Measurements from ENCODE around the gene CLCN7. TPM values are rescaled to one million over a fixed set of nuclear protein-coding genes. Genes with fewer than 3 reads are reported as not detected.

CLCN7 gene
- total and polyA plus RNA-seq, 2 donors (not counting 3 experiments of a cell fraction or from before 2014, with no cell fraction given): 59.8 to 94.9 TPM

DNA sequence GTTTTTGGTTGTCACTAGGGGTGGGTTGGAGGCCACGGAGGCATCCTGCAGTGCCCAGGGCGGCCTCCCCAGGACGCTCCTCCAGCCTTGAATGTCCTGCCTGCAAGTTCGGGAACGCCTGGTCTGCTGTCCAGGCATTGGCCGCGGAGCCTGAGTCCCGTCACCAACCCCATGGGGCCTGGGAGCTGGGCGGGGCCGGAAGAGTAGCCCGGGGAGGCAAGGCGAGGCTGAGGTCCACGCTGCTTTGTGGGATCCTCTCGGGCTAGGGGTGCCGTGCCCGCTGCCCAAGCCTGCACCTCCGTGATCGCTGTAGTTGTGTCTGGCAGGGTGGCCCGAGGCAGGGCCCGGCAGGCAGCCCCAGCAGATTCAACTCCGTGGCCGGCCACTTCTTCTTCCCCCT lies 31.1 kb upstream of the CLCN7 start:
- no peak overlapping the region for H3K4me2 ChIP-seq (ENCODE audit: insufficient read depth, low read length)
- H3K9ac ChIP-seq (replicated peaks; ENCODE audit: extremely low read depth, insufficient read depth, low read length): no peak overlapping the region
- H2AFZ ChIP-seq (ENCODE audit: low read depth, low read length): no peak overlapping the region
- POLR2A ChIA-PET: no interaction called here
- DNase-seq (ENCODE audit: low read depth, low spot score) (no peak), FAIRE-seq (no peak)
- no peaks in the 10 kb centered on the region for H3K9me3 ChIP-seq (replicated peaks; ENCODE audit: control insufficient read depth, insufficient read depth, low read length)
- no peak overlapping the region for H3K4me3 ChIP-seq (replicated peaks in 1 of 3; ENCODE audit: insufficient read depth in 1 of 3, low read depth in 1 of 3, low read length in 3 of 3)
- dilution Hi-C loops (cut with MboI; ENCODE audit: extremely low pct_ligation_motif_present, low sequenced_read_pairs) (no loop called here), intact Hi-C loops (cut with micrococcal nuclease) (no loop called here)
- no peaks in the 10 kb centered on the region for H3K4me1 ChIP-seq (ENCODE audit: control insufficient read depth, extremely low read depth, insufficient read depth, low read length)
- H4K20me1 ChIP-seq (replicated peaks; ENCODE audit: control insufficient read depth, extremely low read depth, insufficient read depth, low read length): no peaks in the 10 kb centered on the region
- H3K27me3 ChIP-seq (ENCODE audit: control insufficient read depth in 2 of 2, insufficient read depth in 2 of 2, low read length in 2 of 2): no peaks in the 10 kb centered on the region
- CTCF ChIA-PET: no interaction called here
- no peak overlapping the region for H3K27ac ChIP-seq (ENCODE audit: insufficient read depth, low read depth, low read length)
- TF ChIP-seq, protein P1, sequence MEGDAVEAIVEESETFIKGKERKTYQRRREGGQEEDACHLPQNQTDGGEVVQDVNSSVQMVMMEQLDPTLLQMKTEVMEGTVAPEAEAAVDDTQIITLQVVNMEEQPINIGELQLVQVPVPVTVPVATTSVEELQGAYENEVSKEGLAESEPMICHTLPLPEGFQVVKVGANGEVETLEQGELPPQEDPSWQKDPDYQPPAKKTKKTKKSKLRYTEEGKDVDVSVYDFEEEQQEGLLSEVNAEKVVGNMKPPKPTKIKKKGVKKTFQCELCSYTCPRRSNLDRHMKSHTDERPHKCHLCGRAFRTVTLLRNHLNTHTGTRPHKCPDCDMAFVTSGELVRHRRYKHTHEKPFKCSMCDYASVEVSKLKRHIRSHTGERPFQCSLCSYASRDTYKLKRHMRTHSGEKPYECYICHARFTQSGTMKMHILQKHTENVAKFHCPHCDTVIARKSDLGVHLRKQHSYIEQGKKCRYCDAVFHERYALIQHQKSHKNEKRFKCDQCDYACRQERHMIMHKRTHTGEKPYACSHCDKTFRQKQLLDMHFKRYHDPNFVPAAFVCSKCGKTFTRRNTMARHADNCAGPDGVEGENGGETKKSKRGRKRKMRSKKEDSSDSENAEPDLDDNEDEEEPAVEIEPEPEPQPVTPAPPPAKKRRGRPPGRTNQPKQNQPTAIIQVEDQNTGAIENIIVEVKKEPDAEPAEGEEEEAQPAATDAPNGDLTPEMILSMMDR (IDR thresholded peaks at IDR 0.05; ENCODE audit: extremely low read depth in 1 of 2, insufficient read depth in 1 of 2, low read depth in 1 of 2, low read length in 2 of 2): no peak
- TF ChIP-seq POLR2A (IDR thresholded peaks at IDR 0.05; ENCODE audit: low read depth, low read length): no peak
- no peak for TF ChIP-seq FOS (IDR thresholded peaks at IDR 0.05; ENCODE audit: borderline replicate concordance, insufficient read depth, low read length)
- no peak for TF ChIP-seq EZH2 (IDR thresholded peaks at IDR 0.05; ENCODE audit: borderline replicate concordance, low read depth, low read length, severe bottlenecking)
- no peak for TF ChIP-seq MYC (IDR thresholded peaks at IDR 0.05; ENCODE audit: low read depth, low read length)
- TF ChIP-seq JUN (IDR thresholded peaks at IDR 0.05; ENCODE audit: borderline replicate concordance, insufficient read depth, insufficient read length, low read depth): no peak
- TF ChIP-seq, protein P2, sequence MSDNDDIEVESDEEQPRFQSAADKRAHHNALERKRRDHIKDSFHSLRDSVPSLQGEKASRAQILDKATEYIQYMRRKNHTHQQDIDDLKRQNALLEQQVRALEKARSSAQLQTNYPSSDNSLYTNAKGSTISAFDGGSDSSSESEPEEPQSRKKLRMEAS (IDR thresholded peaks at IDR 0.05; ENCODE audit: insufficient read depth, insufficient read length): no peak
- no peak for TF ChIP-seq GATA2 (IDR thresholded peaks at IDR 0.05; ENCODE audit: insufficient read depth, insufficient read length, low read depth, low read length)
- no peak for TF ChIP-seq POLR2AphosphoS5 (IDR thresholded peaks at IDR 0.05; ENCODE audit: insufficient read depth, low read depth, low read length)
- H3K79me2 ChIP-seq (ENCODE audit: control insufficient read depth, insufficient read depth, low read length): no peaks in the 10 kb centered on the region
- no peaks in the 10 kb centered on the region for H3K9me1 ChIP-seq (replicated peaks; ENCODE audit: control insufficient read depth, extremely low read depth, insufficient read depth, low read length)
- H3K36me3 ChIP-seq (ENCODE audit: control insufficient read depth in 2 of 2, extremely low read depth in 1 of 2, insufficient read depth in 2 of 2, low read length in 2 of 2): peaks cover 12 to 32% of the 10 kb centered on the region in 2 experiments
- no TSS peak for BruUV-seq (replicated peaks)
